ENCODE data around the gene UBALD2.
"Not testable (repeated sequence)": the region's sequence is repeated elsewhere in the genome, so short reads cannot be mapped to it uniquely, and the experiment has no call there.

UBALD2 gene

DNA sequence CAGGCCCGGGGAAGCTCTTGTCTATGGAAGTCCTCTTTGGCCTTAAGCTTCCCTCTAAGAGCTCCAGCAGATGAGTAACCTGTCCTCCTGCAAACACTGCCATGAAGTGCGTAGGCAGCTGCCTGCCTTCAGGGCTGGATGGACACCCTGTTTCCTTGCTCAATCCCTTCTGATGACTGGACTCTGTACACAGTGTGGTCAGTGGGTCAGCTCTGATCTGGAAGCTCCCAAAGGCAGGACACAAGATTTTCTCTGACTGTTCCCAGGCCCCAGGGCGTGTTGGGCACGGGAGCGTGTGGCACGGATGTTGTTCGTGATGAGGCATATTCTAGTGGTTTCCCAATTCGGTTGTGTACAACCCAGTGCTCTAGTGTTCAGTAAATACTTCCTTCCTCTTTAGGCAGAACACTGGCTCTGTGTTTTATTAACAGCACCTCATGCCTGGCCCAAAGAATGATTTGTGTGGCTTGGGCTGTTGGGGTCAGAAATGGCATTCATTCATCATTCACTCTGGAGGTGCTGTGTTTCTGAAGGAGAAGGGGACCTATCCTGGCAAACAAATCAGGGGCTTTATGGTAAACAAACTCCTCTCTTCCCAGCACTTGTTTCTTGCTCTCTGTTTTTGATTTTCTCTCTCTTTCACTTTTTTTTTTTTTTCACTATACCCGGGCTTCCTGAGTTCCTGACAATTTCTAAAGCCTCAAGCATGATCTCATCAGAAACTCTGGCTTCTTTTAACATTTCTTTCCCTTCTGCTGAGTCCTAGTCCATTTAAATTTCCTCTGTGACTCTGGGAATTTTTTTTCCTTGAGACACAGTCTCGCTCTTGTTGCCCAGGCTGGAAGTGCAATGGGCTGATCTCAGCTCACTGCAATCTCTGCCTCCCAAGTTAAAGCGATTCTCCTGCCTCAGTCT, 12.9 kb upstream of the UBALD2 start:
- no peak for TF ChIP-seq ZNF274 (IDR thresholded peaks at IDR 0.05; ENCODE audit: low read depth, low read length)
- H3K4me3 ChIP-seq (ENCODE audit: low read length) = peak overlapping the region; percentile 29; the same call in 1 of the 2 replicates

DNA sequence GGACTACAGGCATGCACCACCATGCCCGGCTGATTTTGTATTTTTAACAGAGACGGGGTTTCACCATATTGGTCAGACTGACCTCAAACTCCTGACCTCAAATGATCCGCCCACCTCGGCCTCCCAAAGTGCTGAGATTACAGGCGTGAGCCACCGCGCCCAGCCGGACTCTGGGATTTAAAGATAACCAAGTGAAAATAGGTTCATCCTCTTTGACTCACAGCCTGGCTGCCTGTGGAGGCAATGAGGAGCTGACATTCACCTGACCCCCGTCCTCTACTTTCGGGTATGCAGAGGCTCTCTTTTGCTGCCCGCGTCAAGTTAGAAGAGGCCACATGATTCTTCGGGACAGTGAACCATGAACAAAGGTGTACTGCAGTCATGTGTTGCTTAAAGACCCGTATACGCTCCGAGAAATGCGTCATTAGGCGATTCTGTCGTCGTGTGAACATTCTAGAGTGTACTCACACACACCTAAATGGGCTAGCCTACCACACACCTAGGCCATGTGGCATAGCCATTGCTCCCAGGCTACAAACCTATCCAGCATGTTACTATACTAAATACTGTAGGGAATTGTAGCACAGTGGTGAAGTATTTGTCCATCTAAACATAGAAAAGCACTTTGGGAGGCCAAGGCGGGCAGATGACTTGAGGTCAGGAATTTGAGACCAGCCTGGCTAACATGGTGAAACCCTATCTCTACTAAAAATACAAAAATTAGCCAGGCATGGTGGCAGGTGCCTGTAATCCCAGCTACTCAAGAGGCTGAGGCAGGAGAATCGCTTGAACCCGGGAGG, 12.0 kb upstream of the UBALD2 start:
- peak overlapping the region; percentile 29; the same call in 1 of the 2 replicates for H3K4me3 ChIP-seq (ENCODE audit: low read length)

DNA sequence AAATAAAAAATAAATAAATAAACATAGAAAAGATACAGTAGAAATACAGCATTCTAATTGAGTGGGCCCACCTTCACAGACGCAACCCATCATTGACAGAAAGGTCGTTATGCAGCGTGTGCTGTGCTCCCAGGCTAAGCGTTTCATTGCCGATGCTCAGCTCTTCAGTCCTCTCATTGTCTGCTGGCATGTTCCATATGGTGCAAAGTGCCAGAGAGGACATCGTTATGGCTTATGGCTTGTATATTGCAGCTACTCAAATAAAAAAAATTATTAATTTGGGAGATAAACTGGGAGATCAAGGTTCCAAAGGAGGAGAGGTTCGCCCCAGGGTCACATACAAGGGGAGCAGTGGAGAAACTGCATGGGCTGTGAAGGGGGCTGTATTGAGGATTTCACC, 11.3 kb upstream of the UBALD2 start:
- no peak for TF ChIP-seq ZNF274 (IDR thresholded peaks at IDR 0.05; ENCODE audit: low read depth, low read length)
- H3K4me3 ChIP-seq (ENCODE audit: low read length) = no peak overlapping the region

DNA sequence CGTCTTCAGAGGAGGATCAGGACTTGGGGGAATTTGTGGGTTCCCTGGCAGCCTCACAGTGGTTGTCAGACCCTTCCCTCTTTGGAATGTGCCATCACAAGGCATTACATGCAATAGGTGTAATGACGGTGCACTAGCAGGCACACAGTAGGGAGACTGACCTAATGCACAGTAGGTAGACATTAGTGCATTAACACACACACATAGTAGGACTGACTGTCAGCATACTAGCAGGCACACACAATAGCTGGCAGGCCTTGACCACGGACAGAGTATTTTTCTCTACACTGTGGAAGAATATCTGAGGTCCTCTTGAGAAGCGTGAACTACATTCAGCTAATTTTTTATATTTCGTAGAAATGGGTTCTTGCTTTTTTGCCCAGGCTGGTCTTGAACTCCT, 10.9 kb upstream of the UBALD2 start:
- no peak for TF ChIP-seq ZNF274 (IDR thresholded peaks at IDR 0.05; ENCODE audit: low read depth, low read length)
- H3K4me3 ChIP-seq (ENCODE audit: low read length) = no peak overlapping the region

DNA sequence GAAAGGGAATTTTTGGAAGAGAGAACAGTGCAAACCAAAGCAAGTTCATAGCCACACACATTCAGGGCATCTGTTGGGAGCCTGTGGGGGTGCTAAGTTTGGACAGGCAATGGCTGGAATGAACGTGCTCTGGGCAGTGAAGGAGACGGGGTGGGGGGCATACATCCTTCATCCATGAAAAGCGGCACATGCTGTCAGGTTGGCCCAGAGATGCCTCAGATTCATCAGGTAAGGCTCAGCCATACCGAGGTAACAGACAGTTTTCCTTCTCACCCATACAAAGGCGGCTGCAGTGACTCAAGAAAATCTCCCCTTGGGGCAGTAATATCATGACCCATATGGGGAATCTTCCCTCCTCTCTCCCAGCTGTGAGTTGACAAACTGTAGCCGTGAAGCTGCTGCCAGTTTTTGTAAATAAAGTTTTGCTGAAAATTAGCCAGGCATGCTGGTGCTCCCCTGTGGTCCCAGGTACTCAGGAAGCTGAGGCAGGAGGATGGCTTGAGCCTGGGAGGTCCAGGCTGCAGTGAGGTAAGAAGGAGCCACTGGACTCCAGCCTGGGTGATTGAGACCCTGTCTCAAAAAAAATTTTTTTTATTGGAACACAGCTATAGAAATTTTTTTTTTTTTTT, 9.2 kb upstream of the UBALD2 start:
- no peak for TF ChIP-seq ZNF274 (IDR thresholded peaks at IDR 0.05; ENCODE audit: low read depth, low read length)

DNA sequence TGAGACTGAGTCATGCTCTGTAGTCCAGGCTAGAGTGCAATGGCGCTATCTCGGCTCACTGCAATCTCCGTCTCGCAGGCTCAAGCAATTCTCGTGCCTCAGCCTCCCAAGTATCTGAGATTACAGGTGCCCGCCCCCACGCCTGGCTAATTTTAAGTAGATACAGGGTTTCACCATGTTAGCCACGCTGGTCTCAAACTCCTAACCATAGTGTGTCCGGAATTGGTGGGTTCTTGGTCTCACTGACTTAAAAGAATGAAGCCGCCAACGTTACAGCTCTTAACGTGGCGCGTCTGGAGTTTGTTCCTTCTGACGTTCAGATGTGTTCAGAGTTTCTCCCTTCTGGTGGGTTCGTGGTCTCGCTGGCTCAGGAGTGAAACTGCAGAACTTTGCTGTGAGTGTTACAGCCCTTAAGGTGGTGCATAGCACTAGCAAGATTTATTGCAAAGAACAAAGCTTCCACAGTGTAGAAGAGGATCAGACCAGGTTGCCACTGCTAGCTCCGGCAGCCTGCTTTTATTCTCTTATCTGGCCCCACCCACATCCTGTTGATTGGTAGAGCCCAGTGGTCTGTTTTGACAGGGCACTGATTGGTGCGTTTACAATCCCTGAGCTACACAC, 8.6 kb upstream of the UBALD2 start:
- H3K4me3 ChIP-seq (ENCODE audit: low read length) = not testable (repeated sequence)

More for the DNA sequence above, 9.2 kb upstream of the UBALD2 start:
- no peak overlapping the region for H3K4me3 ChIP-seq (ENCODE audit: low read length)

DNA sequence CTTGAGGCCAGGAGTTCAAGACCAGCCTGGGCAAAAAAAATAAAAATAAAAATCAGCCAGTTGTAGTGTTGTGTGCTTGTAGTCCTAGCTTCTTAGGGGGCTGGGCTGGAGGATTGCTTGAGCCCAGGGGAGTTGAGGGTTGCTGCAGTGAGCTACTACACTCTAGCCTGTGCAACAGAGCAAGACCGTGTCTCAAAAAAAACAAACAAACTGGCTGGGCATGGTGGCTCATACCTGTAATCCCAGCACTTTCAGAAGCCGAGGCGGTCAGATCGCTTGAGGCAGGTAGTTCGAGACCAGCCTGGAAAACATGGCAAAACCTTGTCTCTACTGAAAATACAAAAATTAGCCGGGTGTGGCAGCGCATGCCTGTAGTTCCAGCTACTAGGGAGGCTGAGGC, 4.9 kb upstream of the UBALD2 start:
- H3K4me3 ChIP-seq (ENCODE audit: low read length) = no peak overlapping the region
- TF ChIP-seq ZNF274 (IDR thresholded peaks at IDR 0.05; ENCODE audit: low read depth, low read length) = no peak

DNA sequence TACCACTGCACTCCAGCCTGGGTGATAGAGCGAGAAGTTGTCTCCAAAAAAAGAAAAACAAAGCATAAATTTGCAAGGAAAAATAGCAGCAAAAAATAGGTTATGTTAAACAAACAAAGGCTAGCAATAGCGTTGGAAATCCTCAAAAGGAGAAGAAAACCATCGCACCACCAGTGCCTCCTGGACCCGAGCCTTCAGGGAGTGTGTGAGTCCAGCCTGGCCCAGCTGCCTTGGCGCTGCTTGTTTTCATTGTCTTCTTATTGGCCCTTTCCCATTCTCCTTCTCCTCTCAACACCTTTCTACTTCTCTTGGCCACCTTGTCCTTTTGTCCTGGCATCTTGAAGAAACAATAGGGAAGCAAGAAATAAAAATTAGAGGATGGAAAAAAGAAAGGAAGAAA, 4.5 kb upstream of the UBALD2 start:
- no peak overlapping the region for H3K4me3 ChIP-seq (ENCODE audit: low read length)
- TF ChIP-seq ZNF274 (IDR thresholded peaks at IDR 0.05; ENCODE audit: low read depth, low read length) = no peak

DNA sequence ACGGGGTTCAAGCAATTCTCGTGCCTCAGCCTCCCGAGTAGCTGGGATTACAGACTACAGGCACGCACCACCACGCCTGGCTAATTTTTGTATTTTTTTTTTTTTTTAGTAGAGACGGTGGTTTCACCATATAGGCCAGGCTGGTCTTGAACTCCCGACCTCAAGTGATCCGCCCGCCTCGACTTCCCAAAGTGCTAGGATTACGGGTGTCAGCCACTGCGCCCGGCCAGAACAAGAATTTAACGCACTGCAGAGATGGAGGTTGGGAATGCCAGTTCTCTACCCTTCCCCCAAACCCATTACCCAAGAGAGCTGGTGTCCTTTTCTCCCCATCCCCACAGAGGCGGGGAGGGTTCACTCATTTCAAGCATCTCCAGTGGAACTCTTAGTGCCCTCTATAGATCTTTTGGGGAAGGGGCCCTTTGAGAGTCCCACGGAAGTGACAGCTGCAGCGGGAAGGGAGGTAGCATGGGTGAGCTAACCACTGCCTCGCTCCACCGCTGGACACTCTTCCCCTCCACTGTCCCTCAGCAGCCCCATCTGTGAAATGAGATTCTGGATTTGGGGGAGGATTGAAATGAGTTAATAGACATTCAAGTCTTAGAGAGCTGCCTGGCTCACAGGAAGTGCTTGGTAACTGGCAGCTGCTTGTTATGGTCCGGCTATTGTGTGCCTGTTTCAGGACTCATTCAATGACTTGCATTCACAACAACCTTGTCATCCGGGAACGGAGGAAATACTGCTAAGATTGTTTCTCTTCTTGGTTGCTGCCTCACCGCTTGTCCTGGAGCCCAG, 3.5 kb upstream of the UBALD2 start:
- TF ChIP-seq ZNF274 (IDR thresholded peaks at IDR 0.05; ENCODE audit: low read depth, low read length) = no peak
- H3K4me3 ChIP-seq (ENCODE audit: low read length) = no peak overlapping the region

DNA sequence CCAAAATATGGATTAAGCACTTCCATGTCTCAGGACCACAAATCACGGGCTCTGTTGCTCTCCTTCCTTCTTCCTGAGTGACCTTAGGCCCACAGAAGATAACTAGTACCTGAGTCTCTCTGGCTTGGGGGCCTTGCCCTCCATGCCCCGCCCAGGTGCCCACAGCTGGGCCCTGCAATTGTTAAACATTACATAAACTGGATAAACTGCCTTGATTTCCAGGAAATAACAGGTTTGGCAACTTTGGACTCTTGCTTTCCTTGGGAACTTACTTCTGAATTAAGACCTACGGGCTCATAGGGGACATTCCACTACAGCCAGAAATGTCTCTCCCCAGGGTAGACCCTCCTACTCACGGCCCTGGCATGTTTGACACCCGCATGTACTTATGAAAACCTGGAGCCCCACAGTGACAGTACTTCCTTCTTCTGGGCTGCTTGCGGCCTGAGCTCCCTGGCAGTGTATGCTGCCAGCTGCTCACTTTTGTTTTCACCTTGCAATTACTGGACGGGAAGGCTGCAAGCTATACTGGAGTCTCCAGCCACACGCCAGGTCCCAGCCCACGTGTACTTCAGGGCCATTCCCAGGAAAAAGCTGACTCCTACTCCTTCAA, 2.3 kb upstream of the UBALD2 start:
- no peak for TF ChIP-seq ZNF274 (IDR thresholded peaks at IDR 0.05; ENCODE audit: low read depth, low read length)
- H3K4me3 ChIP-seq (ENCODE audit: low read length) = peak overlapping the region; percentile 27; the same call in 1 of the 2 replicates

DNA sequence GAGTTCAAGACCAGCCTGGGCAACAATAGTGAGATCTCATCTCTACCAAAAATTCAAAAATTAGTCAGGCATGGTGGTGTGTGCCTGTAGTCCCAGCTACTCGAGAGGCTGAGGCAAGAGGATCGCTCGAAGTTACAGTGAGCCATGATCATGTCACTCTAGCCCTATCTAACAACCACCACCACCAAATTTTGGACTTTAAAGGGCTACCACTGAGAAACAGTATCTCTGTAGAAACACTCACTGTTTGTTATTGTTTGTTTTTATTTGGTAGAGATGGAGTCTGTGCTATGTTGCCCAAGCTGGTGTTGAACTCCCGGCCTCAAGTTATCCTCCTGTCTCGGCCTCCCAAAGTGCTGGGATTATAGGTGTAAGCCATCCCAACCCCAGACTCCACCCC, 1.3 kb upstream of the UBALD2 start:
- TF ChIP-seq ZNF274 (IDR thresholded peaks at IDR 0.05; ENCODE audit: low read depth, low read length) = no peak
- H3K4me3 ChIP-seq (ENCODE audit: low read length) = peak overlapping the region; percentile 47; the same call in 1 of the 2 replicates

DNA sequence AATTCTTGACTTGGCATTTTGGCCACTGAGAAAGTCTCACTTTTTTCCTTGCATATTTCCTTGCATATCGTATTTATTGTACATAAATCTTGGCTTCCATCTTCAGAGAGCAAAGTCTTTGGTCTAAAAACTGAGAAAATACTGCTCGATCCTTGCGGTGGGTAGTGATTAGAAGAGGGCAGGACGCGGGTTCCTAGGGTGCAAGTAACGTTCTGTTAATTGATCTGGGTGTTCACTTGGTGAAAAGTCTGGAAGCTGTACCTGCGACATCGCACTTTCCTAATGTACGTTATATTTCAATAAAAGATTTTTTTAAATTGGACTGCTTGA, 758 bp upstream of the UBALD2 start:
- H3K4me3 ChIP-seq (ENCODE audit: low read length) = peak overlapping the region; percentile 47; the same call in 1 of the 2 replicates

DNA sequence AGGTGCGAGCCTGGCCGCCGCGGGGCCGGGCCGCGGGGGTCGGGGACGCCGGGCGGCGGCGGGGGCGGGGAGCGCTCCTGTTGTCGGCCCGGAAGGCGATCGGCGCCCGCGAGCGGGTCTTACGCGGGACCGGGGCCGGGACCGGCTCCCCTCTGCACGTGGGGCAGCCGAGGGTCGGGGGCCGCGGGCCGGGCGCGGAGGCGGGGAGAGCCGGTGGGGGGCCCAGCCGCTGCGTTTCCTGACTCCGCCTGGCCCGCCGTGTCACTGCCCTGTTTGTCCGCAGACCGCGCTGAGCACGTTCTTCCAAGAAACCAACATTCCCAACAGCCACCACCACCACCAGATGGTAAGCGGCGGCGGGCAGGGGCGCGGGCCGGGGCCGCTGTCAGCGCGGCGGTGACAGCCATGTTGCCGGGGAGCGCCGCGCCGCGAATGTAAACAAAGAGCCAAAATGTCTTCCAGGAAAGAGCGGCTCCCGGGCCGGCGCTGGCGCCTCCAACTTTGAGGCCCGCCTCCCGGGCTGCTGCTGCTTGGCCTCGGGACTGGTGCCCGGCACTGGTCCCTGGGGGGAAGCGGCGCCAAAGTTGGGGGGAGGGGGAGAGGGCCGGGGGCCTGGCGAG, 586 bp downstream of the UBALD2 start:
- peak overlapping the region; percentile 78 for H3K4me3 ChIP-seq (ENCODE audit: low read length)
- TF ChIP-seq ZNF274 (IDR thresholded peaks at IDR 0.05; ENCODE audit: low read depth, low read length) = no peak

More for the DNA sequence above, 758 bp upstream of the UBALD2 start:
- TF ChIP-seq ZNF274 (IDR thresholded peaks at IDR 0.05; ENCODE audit: low read depth, low read length) = no peak
